OCI-LY1 (cell line): ENCODE measurements around the gene RBKS.

Experiments used
- EZH2 ChIP-seq: fragments of 200-600 bp; sonication (generic), shearing (Covaris generic); IDR thresholded peaks from 2 replicates; pipeline ENCODE4 v1.8.0; 2017; ENCODE audit warnings: borderline replicate concordance, mixed run types, mild to moderate bottlenecking, antibody characterized with exemption, low read length, moderate library complexity, mixed read lengths
- TF ChIP-seq, protein P1 (sequence below): fragments of 200-600 bp; sonication (generic), shearing (Covaris generic); IDR thresholded peaks from 2 replicates; pipeline ENCODE4 v1.5.1; 2017; ENCODE audit warnings: mild to moderate bottlenecking, antibody characterized with exemption, low read length, moderate library complexity, mixed read lengths

- TF ChIP-seq, protein P1, sequence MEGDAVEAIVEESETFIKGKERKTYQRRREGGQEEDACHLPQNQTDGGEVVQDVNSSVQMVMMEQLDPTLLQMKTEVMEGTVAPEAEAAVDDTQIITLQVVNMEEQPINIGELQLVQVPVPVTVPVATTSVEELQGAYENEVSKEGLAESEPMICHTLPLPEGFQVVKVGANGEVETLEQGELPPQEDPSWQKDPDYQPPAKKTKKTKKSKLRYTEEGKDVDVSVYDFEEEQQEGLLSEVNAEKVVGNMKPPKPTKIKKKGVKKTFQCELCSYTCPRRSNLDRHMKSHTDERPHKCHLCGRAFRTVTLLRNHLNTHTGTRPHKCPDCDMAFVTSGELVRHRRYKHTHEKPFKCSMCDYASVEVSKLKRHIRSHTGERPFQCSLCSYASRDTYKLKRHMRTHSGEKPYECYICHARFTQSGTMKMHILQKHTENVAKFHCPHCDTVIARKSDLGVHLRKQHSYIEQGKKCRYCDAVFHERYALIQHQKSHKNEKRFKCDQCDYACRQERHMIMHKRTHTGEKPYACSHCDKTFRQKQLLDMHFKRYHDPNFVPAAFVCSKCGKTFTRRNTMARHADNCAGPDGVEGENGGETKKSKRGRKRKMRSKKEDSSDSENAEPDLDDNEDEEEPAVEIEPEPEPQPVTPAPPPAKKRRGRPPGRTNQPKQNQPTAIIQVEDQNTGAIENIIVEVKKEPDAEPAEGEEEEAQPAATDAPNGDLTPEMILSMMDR: no peak
- no peak for TF ChIP-seq EZH2
Observed at GRCh38 chr2:27833931-27834330, 56.3 kb downstream of the RBKS start.
